Stimulated activated CD4-positive, alpha-beta T cell treated with anti-CD3 and anti-CD28 coated beads, Interleukin-12 subunit alpha, Interleukin-12 subunit beta, amount 100 ng/mL, for 4 hours (primary cell): ENCODE measurements around the gene TBL1X.
"Not testable (repeated sequence)": the region's sequence is repeated elsewhere in the genome, so short reads cannot be mapped to it uniquely, and the experiment has no call there.

Experiments
- DNase-seq: peaks from one replicate; pipeline ENCODE4 v3.0.0-alpha.2; 2020

Gene TBL1X

DNA sequence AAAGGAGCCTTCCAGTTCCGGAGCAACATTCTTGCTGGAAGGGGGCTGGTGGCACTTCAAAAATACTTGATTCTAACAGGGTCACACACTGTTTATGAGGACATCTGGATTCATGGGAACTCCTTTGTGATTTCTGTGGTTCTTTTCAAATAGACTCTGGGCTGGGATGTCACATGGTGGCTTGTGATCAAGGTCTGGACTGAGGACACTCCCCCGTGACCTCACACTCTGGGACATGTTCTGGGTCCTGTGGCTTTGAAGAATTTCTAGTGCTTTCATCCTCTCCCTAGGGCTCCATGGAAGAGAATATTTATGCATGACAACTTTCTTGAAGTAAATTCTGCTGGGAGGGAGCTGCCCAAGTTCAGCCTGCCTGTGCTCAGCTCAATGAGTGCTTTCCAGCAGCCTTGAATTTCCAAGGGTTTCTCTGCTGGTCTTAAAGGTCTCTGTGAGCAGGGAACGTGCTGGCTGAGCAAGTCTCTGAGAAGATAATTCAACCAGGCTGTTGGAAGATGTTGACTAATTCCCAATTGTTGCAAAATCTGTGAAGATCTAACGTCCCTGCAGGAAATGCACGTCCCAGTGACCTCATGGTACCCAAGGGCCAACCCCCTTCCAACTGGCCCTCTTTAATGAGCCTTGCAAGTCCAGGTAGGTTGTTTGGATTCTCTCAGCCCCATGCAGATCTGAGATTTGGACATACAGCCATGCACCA lies 264.5 kb downstream of the TBL1X start:
- DNase-seq = no peak

DNA sequence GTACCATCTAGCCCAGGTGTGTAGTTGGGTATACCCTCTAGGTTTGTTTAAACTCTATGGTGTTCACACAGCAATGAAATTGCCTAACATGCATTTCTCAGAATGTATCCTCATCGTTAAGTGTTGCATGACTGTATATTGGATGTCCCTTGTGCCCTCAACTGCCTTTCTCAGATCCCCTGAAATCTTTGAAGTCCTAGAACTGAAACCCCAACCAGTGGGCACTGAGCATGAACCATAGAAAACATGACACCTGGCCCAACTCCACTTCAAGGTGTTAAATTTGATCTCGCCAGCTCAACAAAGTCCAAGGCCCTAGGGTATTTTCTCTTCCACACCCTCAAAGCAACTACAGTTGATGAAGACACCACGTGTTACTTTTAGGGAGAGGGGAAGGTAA lies 265.2 kb downstream of the TBL1X start:
- no peak for DNase-seq

DNA sequence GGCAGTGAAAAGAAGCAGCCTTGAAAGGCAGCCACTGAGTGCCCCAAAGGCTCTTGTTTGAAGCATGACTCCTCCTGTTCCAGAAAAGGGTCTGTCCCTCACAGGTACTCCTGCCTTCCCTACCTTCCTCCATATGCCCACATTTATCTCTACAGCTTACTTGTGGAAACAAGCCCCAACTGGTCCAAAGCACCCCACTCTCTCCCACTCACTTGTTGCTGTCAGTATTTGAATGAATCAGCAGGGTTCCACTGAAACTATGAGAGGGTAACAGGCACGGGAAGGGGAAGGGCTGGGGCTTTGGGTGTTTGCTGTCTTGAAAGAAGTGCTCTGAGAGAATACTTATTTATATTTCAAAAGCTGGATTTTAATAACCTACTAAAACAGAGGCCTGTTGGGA lies 265.9 kb downstream of the TBL1X start:
- no peak for DNase-seq

DNA sequence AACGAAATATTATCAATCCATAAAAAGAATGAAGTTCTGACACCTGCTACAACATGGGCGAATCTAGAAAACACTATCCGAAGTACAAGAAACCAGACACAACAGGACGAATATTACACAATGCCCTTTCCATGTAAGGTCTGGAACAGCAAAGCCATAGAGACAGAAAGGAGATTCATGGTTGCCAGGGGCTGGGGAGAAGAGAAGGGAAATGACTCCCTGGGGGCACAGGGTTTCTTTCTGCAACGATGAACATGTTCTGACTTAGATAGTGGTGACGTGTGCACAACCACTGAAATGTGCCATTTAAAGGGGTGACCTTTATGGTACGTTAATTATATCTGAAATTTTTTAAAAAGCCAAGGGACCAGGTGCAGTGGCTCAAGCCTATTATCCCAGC lies 272.5 kb downstream of the TBL1X start:
- no peak for DNase-seq

DNA sequence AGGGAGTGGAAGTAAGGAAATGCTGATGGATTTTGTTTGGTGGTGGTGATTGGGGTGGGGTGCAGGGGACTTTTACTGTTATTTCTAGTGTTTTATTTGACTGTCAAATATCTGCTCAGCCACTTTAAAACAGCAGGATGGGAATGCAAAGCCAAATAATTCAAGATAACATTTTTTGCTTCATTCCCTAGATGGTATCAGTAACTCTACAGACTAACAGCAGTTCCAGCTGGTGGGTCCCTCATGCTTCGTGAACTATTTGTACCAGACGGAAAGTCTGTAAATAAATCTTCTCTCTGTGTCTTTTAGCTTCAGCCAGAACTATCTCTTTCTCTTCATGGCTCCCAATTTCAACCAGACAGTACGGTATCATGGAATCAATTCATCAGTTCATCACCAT lies 273.3 kb downstream of the TBL1X start:
- DNase-seq = no peak

DNA sequence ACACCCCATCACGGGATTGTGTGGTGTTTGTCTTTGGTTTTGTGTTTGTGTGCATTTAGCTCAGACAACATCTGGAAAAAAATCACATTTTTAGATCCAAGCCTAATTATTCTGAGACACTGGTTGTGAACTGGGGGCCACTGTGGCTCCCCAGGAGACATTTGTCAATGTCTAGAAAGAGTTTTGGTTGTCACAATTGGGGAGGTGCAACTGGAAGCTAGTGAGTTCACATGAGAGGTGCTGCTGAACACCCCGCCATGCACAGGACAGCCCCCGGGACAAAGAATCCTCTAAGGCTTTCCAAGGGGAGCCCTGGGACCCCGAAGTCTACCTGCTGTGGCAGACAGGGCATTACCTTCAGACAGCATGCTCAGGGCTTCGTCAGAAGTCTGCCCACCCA lies 274.3 kb downstream of the TBL1X start:
- DNase-seq = no peak

DNA sequence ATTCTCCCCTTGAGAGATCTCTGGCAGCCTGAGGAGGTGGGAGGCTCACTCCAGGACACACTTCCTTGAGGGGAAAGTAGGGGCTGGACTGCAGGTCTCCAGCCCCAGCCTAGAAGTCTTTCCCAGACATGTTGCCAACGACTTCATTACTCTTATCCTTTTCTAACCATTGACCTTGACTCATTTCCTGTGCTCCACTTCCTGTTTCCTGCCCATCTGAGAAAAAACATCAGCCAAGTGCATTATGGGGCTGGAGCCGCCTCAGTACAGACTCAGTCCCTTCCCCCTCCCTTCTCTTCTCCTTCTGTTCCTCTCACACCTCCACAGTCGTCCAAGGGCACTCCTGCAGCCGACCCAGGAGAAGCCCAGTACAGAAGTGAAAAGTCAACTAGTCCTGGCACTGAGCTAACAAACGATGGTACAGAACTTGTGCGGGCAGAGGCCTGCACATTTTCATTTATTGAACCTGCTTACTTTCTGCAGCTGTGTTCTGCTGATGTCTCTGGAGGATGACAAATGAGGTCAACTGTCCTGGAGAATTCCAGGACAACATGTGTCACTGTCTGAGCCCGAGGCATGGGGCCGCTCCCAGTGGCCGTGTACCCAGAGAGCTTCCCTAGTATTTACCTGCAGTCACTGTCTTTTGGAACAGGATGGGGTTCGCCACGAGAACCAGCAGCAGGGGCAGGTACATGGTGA lies 280.7 kb downstream of the TBL1X start:
- DNase-seq = no peak

DNA sequence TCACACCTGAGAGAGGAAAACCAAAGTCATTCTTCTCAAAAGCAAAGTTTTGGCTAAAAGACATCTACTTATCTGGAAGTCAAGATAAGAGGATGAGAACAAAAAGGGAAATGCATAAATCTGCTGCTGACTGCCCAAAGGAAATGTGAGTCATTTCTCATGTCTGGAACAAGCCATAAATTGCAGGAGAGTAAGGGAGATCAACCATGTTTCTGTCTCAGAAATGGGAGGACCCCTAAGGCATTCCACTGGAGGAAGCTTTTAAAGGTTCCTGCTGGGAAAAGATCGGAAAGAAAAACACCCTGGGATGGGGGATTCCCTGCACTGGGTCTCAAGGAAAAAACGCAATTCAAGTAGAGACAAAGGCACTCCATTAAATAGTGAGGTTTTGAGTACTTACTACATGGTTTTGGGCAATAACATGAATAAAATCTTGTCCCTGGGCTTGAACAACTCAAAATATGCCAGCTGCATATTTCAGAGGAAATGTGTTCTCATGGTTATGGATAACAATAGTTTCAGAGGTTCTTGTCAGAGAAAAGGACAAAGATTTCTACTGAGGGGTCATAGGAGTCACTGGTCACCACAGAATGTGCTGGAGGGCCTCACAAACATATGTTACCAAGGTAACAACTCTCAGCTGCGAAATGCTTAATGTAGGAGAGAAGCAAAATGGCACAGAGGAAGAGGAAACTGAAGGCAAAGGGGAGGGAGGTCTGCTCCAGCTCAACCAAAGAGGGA lies 281.5 kb downstream of the TBL1X start:
- DNase-seq = no peak

DNA sequence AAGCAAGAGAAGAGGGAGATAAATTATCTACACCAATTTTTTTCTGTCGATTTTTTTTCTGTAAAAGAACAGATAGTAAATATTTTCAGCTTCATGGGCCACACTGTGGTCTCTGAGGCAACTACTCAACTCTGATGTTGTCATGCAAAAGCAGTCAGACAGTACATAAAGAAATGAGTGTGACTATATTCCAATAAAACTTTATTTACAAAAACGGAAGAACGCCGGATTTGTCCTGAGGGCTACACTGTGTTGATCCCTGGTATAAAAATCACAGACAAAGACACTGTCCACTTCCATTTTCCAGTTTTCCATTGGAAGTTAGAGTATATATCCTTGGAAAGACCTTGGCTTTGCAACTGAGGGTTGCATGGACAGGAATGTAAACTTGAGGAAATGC lies 282.8 kb downstream of the TBL1X start:
- DNase-seq = no peak

DNA sequence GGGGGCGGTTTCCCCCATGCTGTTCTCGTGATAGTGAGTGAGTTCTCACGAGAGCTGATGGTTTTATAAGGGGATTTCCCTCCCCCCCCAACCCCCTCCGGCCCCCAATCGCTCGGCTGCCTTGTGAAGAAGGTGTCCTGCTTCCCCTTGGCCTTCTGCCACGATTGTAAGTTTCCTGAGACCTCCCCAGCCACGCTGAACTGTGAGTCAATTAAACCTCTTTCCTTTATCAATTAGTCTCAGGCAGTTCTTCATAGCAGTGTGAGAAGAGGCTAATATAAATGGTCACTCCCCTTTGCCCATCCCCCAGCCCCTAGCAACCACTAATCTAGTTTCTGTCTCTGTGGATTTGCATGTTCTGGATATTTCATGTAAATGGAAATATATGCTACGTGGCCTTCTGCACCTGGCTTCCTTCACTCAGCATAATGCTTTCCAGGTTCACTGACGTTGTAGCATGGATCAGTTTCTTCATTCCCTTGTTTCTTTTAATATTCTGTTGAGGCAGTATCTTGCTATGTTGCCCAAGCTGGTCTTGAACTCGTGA lies 284.4 kb downstream of the TBL1X start:
- no peak for DNase-seq

DNA sequence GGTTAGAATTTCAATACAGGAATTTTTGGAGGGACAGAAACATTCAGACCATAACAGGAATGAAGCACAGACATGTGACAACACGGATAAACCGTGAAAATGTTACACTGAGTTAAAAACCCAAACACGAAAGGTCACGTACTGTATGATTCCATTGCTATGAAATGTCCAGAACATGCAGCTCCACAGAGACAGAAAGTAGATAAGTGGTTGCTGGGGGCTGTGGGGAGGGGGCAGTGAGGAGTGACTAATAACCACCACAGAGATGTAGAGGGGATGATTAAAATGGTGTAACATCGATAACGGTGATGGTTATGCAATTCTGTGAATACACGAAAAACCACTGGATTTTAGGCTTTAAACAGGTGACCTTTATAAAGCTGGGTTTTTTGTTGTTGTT lies 292.5 kb downstream of the TBL1X start:
- no peak for DNase-seq

DNA sequence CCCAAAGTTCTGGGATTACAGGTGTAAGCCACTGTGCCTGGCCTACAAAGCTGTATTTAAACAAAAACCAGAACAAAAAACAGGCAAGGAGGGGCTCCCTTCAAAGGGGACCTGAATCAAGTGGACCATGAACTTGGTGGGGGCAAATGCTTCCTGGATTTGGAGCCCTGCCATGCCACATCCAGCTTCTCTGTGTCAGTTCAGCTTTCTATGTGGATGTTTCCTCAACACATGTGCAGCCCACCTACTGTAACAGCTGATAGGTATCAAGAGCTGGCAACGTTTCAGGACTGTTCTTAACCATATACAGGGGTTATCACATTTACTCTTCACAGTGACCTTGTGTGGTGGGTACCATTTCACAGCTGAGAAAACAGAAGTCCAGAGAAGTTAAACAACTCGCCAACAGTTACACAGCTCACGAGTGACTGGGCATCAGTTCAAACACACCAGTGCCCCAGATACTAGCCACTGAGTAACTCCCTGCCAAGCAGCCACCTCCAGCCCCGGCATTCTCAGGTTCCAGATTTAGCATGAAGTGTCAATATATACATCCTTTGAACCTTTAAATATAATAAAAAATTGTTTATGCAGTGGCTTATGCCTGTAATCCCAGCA lies 293.3 kb downstream of the TBL1X start:
- DNase-seq = no peak

DNA sequence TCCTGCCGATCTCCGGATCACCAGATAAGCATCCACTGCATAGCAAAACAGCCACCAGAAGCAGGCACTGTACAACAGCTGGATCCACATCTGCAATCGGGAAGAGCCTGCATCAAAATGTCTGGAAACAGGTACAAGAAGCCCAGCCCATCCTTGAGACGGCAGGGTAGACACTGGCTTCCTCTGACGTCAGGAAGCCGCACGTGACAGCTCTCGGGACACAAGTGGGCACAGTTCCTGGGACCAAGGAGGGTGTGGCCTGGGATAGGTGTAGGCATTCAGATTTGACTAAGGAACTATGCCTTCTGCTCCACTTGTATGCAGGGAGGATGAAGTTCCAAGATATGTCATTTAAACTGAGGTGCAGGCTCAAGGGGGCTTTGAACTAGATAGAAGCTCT lies 294.5 kb downstream of the TBL1X start:
- no peak for DNase-seq

DNA sequence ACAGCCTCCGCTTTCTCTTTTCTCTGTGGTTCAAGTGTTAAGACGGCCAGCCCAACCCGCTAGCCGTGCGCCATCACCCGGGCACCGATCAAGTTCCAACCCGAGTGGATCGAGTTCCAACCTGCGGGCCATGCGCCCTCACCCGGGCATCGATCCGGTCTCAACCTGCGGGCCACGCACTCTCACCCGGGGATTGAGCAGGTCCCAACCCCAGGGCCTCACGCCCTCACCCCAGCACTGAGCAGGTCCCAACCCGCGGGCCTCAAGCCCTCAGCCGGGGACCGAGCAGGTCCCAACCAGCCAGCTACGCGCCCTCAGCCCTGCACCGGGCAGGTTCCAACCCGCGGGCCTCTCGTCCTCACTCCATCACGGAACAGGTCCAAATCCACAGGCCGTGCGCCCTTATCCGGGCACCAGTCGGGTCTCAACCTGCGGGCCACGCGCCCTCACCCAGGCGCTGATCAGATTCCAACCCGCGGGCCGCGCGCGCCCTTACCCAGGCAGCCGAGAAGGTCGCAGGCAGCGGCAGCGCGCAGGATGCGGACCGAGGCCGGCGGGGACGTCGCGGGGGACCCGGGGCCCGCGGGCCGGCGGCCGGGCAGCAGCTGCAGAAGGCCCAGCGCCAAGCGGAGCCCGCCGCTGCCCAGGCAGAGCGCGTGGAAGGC lies 300.3 kb downstream of the TBL1X start:
- DNase-seq = no peak

DNA sequence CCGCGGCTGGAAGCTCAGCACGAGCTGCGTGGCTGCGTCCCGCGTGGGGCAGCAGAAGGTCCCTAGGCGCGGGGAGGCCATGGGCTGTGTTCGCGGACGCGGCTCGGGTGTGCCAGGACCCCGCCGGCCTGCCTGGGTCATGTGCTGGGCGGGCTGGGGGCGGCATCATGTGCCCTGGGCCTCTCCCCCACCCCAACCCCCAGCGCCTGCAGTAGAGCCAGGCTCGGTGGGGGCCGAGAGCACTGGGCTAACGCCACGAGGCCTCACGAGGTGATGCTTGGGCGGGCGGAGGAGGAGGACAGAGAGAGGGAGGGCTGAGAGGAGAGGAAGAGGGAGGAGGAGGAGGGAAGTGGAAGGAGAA lies 300.9 kb downstream of the TBL1X start, which contains the start of gene GPR143:
Gene GPR143, minus strand, starts transcription at position 111 of the 361 bp plus-strand sequence. Its CDS starts 30 bp downstream, at position 81.
- no peak for DNase-seq

DNA sequence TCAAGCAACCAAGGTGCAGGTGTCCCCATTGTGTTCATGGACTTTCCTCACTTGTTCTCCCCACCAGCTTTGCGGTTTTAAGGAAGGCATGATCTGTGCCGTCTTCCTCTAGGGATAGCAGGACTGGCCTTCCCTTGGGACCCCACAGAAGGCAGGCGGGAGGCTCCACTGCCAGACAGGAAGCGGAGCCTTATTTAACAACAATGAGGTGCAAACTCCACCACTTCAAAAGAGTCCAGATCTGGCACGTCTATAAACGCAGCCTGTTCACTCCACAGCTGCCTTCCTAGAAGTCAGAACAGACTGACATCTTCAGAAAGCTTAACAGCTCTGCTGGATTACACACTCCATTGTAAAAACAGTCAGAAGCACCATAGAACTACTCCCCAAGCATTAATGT lies 302.5 kb downstream of the TBL1X start:
- no peak for DNase-seq

DNA sequence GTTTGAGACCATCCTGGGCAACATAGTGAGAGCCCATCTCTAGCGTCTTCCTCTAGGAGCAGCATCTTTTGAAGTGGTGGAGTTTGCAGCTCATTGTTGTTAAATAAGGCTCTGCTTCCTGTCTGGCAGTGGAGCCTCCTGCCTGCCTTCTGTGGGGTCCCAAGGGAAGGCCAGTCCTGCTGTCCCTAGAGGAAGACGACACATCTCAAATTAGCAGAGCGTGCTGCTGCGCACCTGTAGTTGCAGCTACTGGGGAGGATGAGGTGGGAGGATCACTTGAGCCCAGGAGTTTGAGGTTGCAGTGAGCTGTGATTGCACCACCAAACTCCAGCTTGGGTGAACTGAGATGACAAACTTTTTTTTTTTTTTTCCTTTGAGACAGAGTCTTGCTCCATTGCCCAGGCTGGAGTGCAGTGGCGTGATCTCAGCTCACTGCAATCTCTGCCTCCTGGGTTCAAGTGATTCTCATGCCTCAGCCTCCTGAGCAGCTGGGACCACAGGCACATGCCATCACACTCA lies 303.5 kb downstream of the TBL1X start:
- DNase-seq = not testable (repeated sequence)

DNA sequence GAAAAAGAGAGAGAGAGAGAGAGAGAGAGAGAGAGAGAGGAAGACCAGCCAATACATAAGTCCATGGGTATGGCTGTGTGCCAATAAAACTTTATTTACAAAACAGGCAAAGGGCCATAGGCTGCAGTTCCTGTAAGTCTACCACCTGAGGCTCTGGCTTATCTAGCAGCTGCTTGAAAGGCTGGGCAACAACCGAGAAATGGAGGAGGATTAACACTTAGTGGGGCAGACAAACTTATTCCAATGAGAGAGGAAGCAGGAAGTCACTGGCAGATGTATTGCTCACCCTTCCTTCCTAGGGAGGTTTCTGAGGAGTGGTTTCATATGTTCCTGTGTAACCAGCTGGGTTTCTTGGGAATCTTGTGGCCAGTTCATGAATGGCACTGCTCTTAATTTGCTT lies 305.5 kb downstream of the TBL1X start:
- no peak for DNase-seq

DNA sequence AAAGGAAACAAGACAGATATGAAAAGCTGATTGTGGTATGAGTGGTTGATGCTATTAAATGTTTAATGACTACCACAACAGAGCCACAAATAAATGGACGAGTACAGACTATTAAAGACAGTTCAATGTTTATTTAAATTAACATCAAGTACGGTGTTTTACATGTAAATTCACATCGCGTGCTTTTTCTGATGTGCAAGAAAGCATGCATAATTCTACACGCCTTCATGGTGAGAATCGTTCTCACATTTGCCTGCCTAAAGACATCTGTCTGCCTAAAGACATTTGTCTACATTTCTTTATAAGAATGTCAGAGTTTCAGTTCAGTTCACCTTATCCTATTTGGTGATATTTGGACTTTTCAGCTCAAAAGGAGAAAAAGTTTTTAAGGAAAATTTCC lies 308.1 kb downstream of the TBL1X start:
- no peak for DNase-seq

DNA sequence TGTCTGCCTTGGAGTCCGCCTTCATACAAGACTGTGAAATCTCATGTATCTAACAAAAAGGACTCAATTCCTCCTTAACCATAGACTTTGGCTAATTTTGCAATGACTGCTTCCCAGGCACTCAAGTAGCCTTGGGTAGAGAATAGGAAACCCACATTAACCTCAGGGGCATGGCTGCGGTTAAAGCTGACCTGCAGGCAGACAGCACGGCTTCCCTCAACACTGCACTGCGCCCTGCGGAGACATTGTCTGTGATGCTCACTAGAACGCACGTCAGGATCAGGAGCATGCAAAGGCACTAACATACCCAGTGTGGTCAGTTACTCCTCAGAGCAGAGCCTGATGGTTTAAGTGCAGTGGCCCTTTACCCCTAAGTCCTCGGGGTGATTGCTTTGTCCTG lies 311.1 kb downstream of the TBL1X start:
- DNase-seq = no peak

DNA sequence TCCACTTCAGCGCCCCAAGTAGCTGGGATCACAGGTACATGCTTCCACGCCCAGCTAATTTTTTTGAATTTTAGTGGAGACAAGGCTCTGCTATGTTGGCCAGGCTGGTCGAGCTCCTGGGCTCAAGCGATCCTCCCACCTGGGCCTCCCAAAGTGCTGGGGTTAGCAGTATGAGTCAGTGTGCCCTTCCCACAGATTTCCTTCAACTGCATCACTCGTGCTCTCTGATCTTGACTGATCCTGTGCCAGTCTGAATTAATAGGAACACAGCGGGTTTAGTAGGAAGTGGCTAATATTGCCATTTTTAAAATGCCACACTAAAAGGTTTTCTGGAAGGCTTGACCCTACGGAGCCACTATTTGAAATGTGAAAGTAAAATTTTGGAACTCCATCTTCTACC lies 317.1 kb downstream of the TBL1X start:
- DNase-seq = no peak

DNA sequence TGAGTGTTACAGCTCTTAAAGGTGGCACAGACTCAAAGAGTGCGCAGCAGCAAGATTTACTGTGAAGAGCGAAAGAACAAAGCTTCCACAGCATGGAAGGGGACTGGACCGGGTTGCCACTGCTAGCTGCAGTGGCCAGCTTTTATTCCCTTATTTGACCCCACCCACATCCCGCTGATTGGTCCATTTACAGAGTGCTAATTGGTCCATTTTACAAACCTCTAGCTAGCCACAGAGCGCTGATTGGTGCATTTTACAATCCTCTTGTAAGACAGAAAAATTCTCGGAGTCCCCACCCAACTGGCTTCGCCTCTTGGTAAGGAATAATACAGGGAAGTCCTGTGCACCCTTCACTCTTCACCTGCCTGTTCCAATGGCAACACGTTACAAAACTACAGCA lies 319.5 kb downstream of the TBL1X start:
- DNase-seq = no peak
